Measurements from ENCODE around the gene KLF8.

Gene KLF8

DNA sequence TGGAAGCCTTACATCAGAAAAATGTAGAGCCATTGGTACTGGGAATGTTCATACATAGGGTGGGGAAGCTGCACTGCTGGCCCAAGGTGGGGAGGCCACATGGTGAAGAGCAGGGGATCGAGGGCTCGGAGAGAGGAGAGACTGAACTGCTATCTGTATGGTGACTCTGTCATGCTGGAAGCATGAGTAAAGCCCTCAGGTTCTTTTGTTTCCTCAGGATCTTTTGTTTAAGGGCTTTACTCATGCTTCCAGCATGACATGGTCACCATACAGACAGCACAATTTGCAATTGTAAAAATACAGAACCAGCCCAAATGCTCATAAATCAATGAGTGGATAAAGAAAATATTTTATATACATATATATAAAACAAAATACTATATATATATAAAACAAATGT lies 78.4 kb downstream of the KLF8 start:
- no peak for DNase-seq

DNA sequence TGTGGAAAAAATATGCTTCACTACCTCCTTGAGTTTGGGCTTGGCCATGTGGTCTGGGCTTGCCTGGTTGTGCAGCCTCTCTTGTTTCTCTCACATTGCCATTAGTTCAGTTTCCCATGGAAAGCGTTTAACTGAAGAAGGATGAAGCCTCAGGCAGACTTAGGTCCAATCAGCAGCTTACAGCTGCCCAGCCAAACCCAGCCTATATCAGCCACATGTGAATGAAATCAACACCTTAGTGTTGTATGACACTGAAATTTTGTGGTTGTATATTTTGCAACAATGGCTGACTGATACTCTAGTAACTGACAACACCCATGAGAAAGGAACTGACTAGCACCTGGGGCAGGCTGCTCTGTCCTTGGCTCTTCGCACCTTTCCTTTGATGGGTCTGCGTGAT lies 81.2 kb downstream of the KLF8 start:
- DNase-seq, result no peak

DNA sequence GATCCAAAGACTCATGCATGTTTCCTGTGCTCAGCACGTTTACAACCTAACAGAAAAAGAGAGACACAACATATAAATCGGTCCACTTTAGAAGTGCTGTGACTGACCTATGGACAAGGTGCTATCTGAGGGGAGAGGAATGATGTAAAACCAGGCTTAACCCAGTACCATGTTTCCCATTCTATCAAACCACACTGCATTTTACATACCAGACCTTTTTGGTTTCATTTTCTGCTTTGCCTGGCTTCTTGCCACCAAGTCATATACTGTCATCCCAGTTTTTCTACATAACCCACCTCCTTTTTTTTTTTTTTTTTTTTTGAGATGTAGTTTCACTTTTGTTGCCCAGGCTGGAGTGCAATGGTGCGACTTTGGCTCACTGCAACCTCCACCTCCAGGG lies 82.2 kb downstream of the KLF8 start:
- DNase-seq, result no peak

DNA sequence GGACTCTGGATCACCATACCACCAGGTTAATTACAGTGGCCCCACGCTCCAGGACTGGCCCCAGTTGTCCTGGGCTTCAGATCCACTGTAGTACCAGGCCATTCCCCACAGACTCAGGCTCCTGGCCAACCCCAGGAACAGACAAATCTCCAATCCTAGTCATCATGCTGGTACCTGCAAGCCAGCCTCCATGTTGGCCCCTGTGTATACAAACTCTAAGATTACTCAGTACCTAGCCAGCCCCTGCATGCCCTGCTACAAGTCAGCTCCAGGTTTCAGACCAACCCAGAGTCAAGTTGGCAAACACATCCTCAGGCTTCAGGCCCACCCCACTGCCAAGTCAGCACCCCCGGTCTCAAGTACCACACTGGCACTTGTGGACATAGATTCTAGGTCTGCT lies 85.9 kb downstream of the KLF8 start:
- DNase-seq, result no peak

DNA sequence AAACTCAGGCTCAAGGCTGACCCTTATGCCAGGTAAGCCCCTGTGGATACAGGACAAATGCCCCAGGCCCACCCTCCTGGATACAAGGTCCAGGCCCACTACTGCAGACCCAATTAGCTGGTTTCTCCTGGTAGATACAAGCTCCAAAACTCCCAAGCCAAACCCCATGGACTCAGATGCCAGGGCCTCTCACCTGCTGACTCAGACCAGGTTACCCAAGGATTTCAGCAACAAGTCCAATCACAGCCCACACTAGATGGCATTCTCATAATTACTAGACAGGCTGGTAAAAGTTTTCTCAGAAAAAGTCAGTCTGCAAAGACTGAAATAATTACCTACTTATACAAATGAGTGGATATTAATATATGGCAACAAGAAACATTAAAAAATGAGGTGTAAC lies 87.0 kb downstream of the KLF8 start:
- no peak for DNase-seq
